Esophagus muscularis mucosa (tissue), 4 donors: ENCODE data around the gene TOPORS. TPM values are rescaled to one million over a fixed set of nuclear protein-coding genes. Genes with fewer than 3 reads are reported as not detected.
A peak's percentile ranks its signal among the peaks of the same experiment; 100 is the strongest.

Experiments
- DNase-seq: peaks from one replicate; pipeline ENCODE4 v3.0.0-alpha.2; 2017; ENCODE audit errors: extremely low spot score
- H3K27ac ChIP-seq, 4 donors: fragments of 200-600 bp; sonication (generic); replicated peaks in 1 of 4; 1 replicate in 3 of 4; 2 replicates in 1 of 4; pipeline ENCODE4 v1.5.1; 2016 to 2019; ENCODE audit warnings: mild to moderate bottlenecking in 1 of 4
- H3K27me3 ChIP-seq, 4 donors: fragments of 200-600 bp; sonication (generic); one replicate each; pipeline versions ENCODE4 v1.5.1 to v1.6.0; 2016 to 2019
- H3K36me3 ChIP-seq, 4 donors: fragments of 200-600 bp; sonication (generic); one replicate each; pipeline ENCODE4 v1.5.1; 2016 to 2019
- H3K4me1 ChIP-seq, 4 donors: fragments of 200-600 bp; sonication (generic); one replicate each; pipeline ENCODE4 v1.5.1; 2016 to 2019
- H3K4me3 ChIP-seq, 4 donors: fragments of 200-600 bp; sonication (generic); 1 replicate in 2 of 4; 2 replicates in 2 of 4; pipeline ENCODE4 v1.5.1; 2016 to 2019; ENCODE audit warnings: mild to moderate bottlenecking in 4 of 4, moderate library complexity in 1 of 4
- H3K9me3 ChIP-seq, 4 donors: fragments of 200-600 bp; sonication (generic); 1 replicate in 3 of 4; 2 replicates in 1 of 4; pipeline ENCODE4 v1.5.1; 2016 to 2019
- CTCF ChIP-seq, 3 experiments: fragments of 200-600 bp in 2 of 3; fragments of 450-650 bp in 1 of 3; sonication (generic) in 2 of 3; IDR thresholded peaks; one replicate each; pipeline ENCODE4 v1.5.1; 2017 to 2019; ENCODE audit warnings: antibody characterized with exemption in 3 of 3, mild to moderate bottlenecking in 2 of 3, moderate library complexity in 1 of 3
- EP300 ChIP-seq: sonication (generic); formaldehyde crosslinking; IDR thresholded peaks from one replicate; pipeline ENCODE4 v1.6.1; 2017; ENCODE audit warnings: antibody characterized with exemption
- POLR2A ChIP-seq: fragments of 450-650 bp; IDR thresholded peaks from one replicate; pipeline ENCODE4 v1.6.1; 2017; ENCODE audit warnings: antibody characterized with exemption, moderate library complexity, mild to moderate bottlenecking, low read depth
- POLR2AphosphoS5 ChIP-seq, 2 donors: sonication (generic); formaldehyde crosslinking; IDR thresholded peaks; one replicate each; pipeline ENCODE4 v1.6.1; 2017; ENCODE audit warnings: antibody characterized with exemption in 2 of 2
- WGBS: methylation state at CpG from one replicate; pipeline ENCODE4 v1.1.5; 2018; 5-methylcytosine and 5-hydroxymethylcytosine counted together
- intact Hi-C: fragments of 100-400 bp; cut with DNase I; formaldehyde crosslinking; loops from one replicate; pipeline ENCODE4 v1.15.1; 2023
- total RNA-seq, 4 donors: library from RNA; depleted of rRNA; stranded (reverse); fragments of >200 nt; gene quantifications; one replicate each; pipeline versions ENCODE4 v1.1.0 to v1.2.1, GENCODE V29; 2016

TOPORS gene
- total RNA-seq, 4 donors from 2014 or later = 16.5 to 25.9 (median 21.7) TPM

DNA sequence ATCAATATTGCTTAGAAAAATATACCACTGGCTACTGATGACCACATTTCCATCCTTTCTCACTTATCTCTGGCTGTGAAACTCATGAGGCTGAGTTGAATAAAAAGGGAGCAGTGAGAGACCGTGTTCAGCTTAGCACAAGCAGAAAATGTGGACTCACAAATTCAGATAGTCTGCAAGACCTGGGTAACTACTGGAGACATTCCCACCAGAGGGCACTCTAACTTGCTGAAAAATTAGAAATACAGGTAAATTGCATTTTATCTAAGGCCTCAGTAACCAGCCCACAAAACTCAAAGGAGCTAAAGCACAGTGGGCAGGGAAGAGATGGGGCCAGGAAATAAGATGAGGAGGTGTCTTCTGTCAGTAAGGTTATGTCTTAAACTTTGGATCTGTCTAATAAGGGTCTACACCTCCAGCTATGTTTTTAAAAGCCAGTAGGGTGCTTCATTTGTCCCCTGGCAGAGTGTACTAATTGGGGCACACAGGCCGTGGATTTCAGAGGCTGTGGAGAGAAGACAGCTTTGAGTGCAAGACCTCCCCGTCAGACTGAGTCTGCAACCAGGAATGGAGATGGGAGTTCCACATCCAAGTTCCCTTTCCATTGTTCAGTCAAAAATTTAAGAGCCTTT lies 29.2 kb upstream of the TOPORS start:
- no peak for DNase-seq
- WGBS = 41% methylated on average over 3 of the region's 3 CpGs

GRCh38 chr9:32580631-32581300 lies 28.4 kb upstream of the TOPORS start:
- intact Hi-C loops = loop anchor here (2.0 to 5.0 kb wide), 2 partner anchors 150 to 387 kb away; no protein-coding TSS in a partner anchor
- H3K4me3 ChIP-seq = no peak overlapping the region
- TF ChIP-seq EP300 = no peak
- no peak for TF ChIP-seq POLR2A

More for the DNA sequence above, 29.2 kb upstream of the TOPORS start:
- TF ChIP-seq POLR2A = no peak
- TF ChIP-seq CTCF (IDR thresholded peaks at IDR 0.05) = peak in 2 of 3 experiments; percentile 40 to 45
- no peak for TF ChIP-seq EP300
- no peak for TF ChIP-seq POLR2AphosphoS5 (IDR thresholded peaks at IDR 0.05)
- no peak overlapping the region for H3K4me3 ChIP-seq
- no peak overlapping the region for H3K27ac ChIP-seq
- no peaks in the 10 kb centered on the region for H3K9me3 ChIP-seq
- peaks cover 0 to 8% (median 4%) of the 10 kb centered on the region in 4 donors for H3K4me1 ChIP-seq
- intact Hi-C loops = loop anchor here (2.0 to 5.0 kb wide), 2 partner anchors 151 to 386 kb away; no protein-coding TSS in a partner anchor
- H3K27me3 ChIP-seq = peaks cover 0 to 3% (median 0%) of the 10 kb centered on the region in 4 donors
- H3K36me3 ChIP-seq = no peaks in the 10 kb centered on the region

GRCh38 chr9:32579706-32580331 lies 27.4 kb upstream of the TOPORS start:
- Histone ChIP-seq H3K9me3 (no peaks in the 10 kb centered on the region), H3K27ac (no peak overlapping the region), H3K36me3 (no peaks in the 10 kb centered on the region), H3K4me3 (no peak overlapping the region), H3K27me3 (peaks cover 0 to 3% (median 0%) of the 10 kb centered on the region in 4 donors), H3K4me1 (peaks cover 0 to 8% (median 4%) of the 10 kb centered on the region in 4 donors)
- no peak for TF ChIP-seq POLR2AphosphoS5 (IDR thresholded peaks at IDR 0.05)
- TF ChIP-seq CTCF (IDR thresholded peaks at IDR 0.05) = peak; percentile 86 to 90 (median 89)
- 19% methylated on average over 4 of the region's 4 CpGs for WGBS
- intact Hi-C loops = loop anchor here (2.0 to 5.0 kb wide), 3 partner anchors 149 to 387 kb away; no protein-coding TSS in a partner anchor
- DNase-seq = no peak

More at GRCh38 chr9:32580631-32581300, 28.4 kb upstream of the TOPORS start:
- H3K27me3 ChIP-seq = peaks cover 0 to 3% (median 0%) of the 10 kb centered on the region in 4 donors
- no peak for DNase-seq
- peaks cover 0 to 8% (median 4%) of the 10 kb centered on the region in 4 donors for H3K4me1 ChIP-seq
- 18% methylated on average over 3 of the region's 3 CpGs for WGBS
- no peaks in the 10 kb centered on the region for H3K9me3 ChIP-seq
- no peaks in the 10 kb centered on the region for H3K36me3 ChIP-seq
- no peak overlapping the region for H3K27ac ChIP-seq

- intact Hi-C loops = loop anchor here (2.0 kb wide), 1 partner anchor 200 kb away; no protein-coding TSS in a partner anchor
- peaks cover 0 to 8% (median 4%) of the 10 kb centered on the region in 4 donors for H3K4me1 ChIP-seq
- peaks cover 0 to 3% (median 0%) of the 10 kb centered on the region in 4 donors for H3K27me3 ChIP-seq
- DNase-seq = no peak
- WGBS = 62% methylated on average over 5 of the region's 5 CpGs
- H3K4me3 ChIP-seq = no peak overlapping the region
- H3K36me3 ChIP-seq = no peaks in the 10 kb centered on the region
- TF ChIP-seq CTCF (IDR thresholded peaks at IDR 0.05) (no peak), EP300 (no peak), POLR2A (no peak), POLR2AphosphoS5 (IDR thresholded peaks at IDR 0.05) (no peak)
- no peak overlapping the region for H3K27ac ChIP-seq
- H3K9me3 ChIP-seq = no peaks in the 10 kb centered on the region
Observed at GRCh38 chr9:32578976-32579375, 26.6 kb upstream of the TOPORS start.

GRCh38 chr9:32577316-32577715 lies 24.9 kb upstream of the TOPORS start:
- H3K9me3 ChIP-seq = no peaks in the 10 kb centered on the region
- no peak overlapping the region for H3K27ac ChIP-seq
- no peak for DNase-seq
- TF ChIP-seq POLR2A = no peak
- no peak for TF ChIP-seq CTCF (IDR thresholded peaks at IDR 0.05)
- no peak for TF ChIP-seq EP300
- no peak for TF ChIP-seq POLR2AphosphoS5 (IDR thresholded peaks at IDR 0.05)
- peaks cover 7 to 15% (median 11%) of the 10 kb centered on the region in 4 donors for H3K4me1 ChIP-seq
- intact Hi-C loops = no loop called here
- no peak overlapping the region for H3K4me3 ChIP-seq
- no peaks in the 10 kb centered on the region for H3K36me3 ChIP-seq
- H3K27me3 ChIP-seq = peaks cover 0 to 3% (median 0%) of the 10 kb centered on the region in 4 donors
- WGBS = 86% methylated on average over 3 of the region's 3 CpGs
